HG03135 (cell line): ENCODE data around the gene HSPBP1.

Experiments
- ATAC-seq: cut with Tn5 transposase; IDR thresholded peaks from one replicate; pipeline ENCODE4 v1.9.1; 2021; ENCODE audit warnings: mild to moderate bottlenecking, moderate library complexity; ENCODE audit not compliant: unreplicated experiment

The HSPBP1 gene

GRCh38 chr19:55256562-55257460 is 23.1 kb downstream of the HSPBP1 start:
- ATAC-seq, result no peak

- ATAC-seq, result no peak
Measured at GRCh38 chr19:55255618-55256423, 24.1 kb downstream of the HSPBP1 start.

GRCh38 chr19:55254625-55254977 is 25.3 kb downstream of the HSPBP1 start:
- ATAC-seq, result no peak

- peak; percentile 48 for ATAC-seq
Measured at GRCh38 chr19:55253842-55254624, 25.9 kb downstream of the HSPBP1 start.

GRCh38 chr19:55252760-55253663 is 26.9 kb downstream of the HSPBP1 start:
- ATAC-seq, result no peak

GRCh38 chr19:55251341-55252081 is 28.4 kb downstream of the HSPBP1 start:
- no peak for ATAC-seq

GRCh38 chr19:55250262-55251036 is 29.5 kb downstream of the HSPBP1 start:
- no peak for ATAC-seq

GRCh38 chr19:55249841-55250240 is 30.1 kb downstream of the HSPBP1 start:
- no peak for ATAC-seq

GRCh38 chr19:55248704-55249103 is 31.2 kb downstream of the HSPBP1 start:
- ATAC-seq, result no peak

- ATAC-seq, result no peak
Measured at GRCh38 chr19:55248166-55248675, 31.7 kb downstream of the HSPBP1 start.

- ATAC-seq, result no peak
Measured at GRCh38 chr19:55247621-55248099, 32.2 kb downstream of the HSPBP1 start.

GRCh38 chr19:55246462-55247451 is 33.2 kb downstream of the HSPBP1 start:
- no peak for ATAC-seq

GRCh38 chr19:55245236-55245904 is 34.5 kb downstream of the HSPBP1 start:
- ATAC-seq, result no peak

GRCh38 chr19:55244004-55244680 is 35.8 kb downstream of the HSPBP1 start:
- ATAC-seq, result no peak

- no peak for ATAC-seq
Measured at GRCh38 chr19:55242517-55242916, 37.4 kb downstream of the HSPBP1 start.

- ATAC-seq, result no peak
Measured at GRCh38 chr19:55241935-55242464, 37.9 kb downstream of the HSPBP1 start.
